Stimulated activated CD4-positive, alpha-beta T cell treated with anti-CD3 and anti-CD28 coated beads, Interleukin-1b, Interleukin-23, amount 100 ng/mL, for 24 hours (primary cell): ENCODE data around the gene ZNF184.
"Not testable (repeated sequence)": the region's sequence is repeated elsewhere in the genome, so short reads cannot be mapped to it uniquely, and the experiment has no call there.

ENCODE experiments used
- DNase-seq, 4 experiments: peaks; one replicate each; pipeline ENCODE4 v3.0.0-alpha.2; 2020; ENCODE audit warnings: low read depth in 4 of 4, low spot score in 1 of 4

ZNF184 gene

GRCh38 chr6:27426045-27426620, 46.8 kb downstream of the ZNF184 start:
- no peak for DNase-seq

DNA sequence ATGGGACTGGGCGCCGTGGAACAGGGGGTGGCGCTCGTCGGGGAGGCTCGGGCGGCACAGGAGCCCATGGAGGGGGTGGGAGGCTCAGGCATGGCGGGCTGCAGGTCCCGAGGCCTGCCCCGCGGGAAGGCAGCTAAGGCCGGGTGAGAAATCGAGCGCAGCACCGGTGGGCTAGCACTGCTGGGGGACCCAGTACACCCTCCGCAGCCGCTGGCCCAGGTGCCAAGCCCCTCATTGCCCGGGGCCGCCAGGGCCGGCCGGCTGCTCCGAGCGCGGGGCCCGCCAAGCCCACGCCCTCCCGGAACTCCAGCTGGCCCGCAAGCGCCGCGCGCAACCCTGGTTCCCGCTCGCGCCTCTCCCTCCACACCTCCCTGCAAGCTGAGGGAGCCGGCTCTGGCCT, 48.1 kb downstream of the ZNF184 start:
- DNase-seq = not testable (repeated sequence)

GRCh38 chr6:27422651-27423332, 50.1 kb downstream of the ZNF184 start:
- DNase-seq = no peak

- no peak for DNase-seq
These were observed 53.5 kb downstream of the ZNF184 start for GRCh38 chr6:27419363-27419762.

DNA sequence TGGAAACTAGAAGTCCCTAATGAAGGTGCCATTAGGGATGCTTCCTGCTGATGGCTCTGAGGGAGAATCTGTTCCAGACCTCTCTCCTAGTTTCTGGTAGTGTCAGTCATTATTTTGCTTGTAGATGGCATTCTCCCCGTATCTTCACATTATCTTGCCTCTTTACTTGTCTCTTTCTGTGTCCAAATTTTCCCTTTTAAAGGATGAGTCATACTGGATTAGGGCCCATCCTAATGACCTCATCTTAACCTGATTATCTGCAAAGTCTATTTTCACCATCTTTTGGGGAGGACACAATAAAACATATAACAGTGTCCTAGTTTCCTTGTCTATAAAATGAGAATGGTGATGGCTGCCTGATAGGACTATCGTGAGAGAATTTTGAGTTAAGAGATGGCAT, 57.0 kb downstream of the ZNF184 start:
- no peak for DNase-seq

DNA sequence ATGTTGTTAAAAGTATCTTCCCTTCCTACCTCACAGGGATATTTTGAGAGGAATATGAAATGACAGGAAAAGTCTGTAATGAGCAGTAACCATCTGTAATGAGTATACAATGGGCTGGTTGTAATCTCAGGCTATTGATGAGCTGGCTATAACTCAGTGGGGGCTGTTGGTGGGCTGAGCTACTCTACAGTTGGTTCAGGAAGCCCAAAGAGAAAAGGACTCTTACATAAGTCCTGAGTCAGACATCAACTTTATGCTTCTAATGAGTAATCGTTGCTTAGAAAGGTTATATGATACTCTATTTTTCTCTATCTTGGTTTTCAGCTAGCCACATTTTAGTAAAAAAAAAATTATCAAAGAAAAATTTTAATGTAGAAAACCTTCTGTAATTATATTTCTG, 57.9 kb downstream of the ZNF184 start:
- DNase-seq = no peak

GRCh38 chr6:27414300-27414699, 58.6 kb downstream of the ZNF184 start:
- no peak for DNase-seq

DNA sequence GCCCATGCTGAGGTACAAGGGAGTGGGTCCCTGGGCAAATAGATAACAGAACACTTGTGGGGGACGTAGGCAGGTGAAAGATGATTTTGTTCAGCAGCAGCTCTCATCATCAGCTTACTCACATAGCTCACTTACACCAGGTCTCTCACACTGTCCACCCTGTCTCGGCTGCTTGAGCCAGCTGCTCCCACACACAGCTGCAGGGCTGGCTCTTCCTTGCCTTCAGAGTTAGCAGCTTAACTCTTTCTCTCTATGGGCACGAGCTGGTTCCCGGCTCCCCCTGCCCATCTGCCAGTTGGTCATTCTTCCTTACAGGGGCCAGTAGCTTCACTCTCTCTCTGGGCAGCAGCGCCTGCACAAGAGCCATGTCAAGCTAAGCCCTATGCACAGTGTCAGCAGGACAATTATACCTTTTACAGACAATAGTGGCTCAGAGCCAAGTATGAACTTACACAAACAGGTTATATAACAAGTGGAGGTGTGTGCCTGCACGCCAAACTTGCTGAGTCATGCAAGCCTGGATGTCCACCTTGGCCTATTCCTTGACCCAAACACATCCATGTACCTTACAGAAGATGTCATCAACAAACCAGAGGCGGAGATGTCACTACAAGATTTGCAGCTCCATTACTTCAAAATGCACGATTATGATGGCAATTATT, 65.6 kb downstream of the ZNF184 start:
- DNase-seq = no peak

DNA sequence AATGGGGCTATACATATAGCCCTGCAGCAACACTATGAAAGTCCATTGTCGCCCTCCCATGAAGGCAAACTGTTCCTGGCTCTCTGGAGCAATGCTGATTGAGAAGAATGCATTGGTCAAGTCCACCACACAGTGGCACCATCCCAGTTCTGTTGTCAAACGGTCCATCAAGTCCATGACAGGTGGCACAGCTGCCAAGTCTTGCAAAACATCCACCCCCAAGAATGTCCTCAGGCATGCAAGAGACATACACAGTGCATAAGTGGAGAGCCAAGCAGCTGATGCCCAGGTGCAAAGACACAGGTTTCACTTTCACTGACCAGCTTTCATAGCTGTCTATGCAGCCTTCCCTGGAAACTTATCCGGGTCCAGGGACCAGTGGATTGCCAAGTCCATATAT, 66.8 kb downstream of the ZNF184 start:
- DNase-seq = no peak

- DNase-seq = no peak
These were observed 71.8 kb downstream of the ZNF184 start for GRCh38 chr6:27400877-27401642.
